Measurements from ENCODE around the gene PANK2.

- no peak for TF ChIP-seq CTCF (IDR thresholded peaks at IDR 0.05)
- TF ChIP-seq POLR2A (IDR thresholded peaks at IDR 0.05), result no peak
These were observed 7.1 kb downstream of the PANK2 start for GRCh38 chr20:3896302-3896701.

Measured in testis (tissue), 2 donors.